Measurements from ENCODE around the gene TMEM109.
"Not testable (repeated sequence)": the region's sequence is repeated elsewhere in the genome, so short reads cannot be mapped to it uniquely, and the experiment has no call there.

The TMEM109 gene

GRCh38 chr11:60878245-60879101 is 35.5 kb upstream of the TMEM109 start:
- no peak for DNase-seq

- DNase-seq = no peak
Observed at GRCh38 chr11:60879104-60879503, 34.9 kb upstream of the TMEM109 start.

GRCh38 chr11:60879971-60880588 is 33.9 kb upstream of the TMEM109 start:
- DNase-seq = no peak

- no peak for DNase-seq
Observed at GRCh38 chr11:60880643-60881282, 33.2 kb upstream of the TMEM109 start.

- DNase-seq = peak; percentile 49
Observed at GRCh38 chr11:60887556-60887955, 26.4 kb upstream of the TMEM109 start.

- no peak for DNase-seq
Observed at GRCh38 chr11:60889869-60890311, 24.1 kb upstream of the TMEM109 start.

- no peak for DNase-seq
Observed at GRCh38 chr11:60890696-60891095, 23.3 kb upstream of the TMEM109 start.

GRCh38 chr11:60891103-60891741 is 22.7 kb upstream of the TMEM109 start:
- DNase-seq = no peak

- DNase-seq = no peak
Observed at GRCh38 chr11:60895687-60896086, 18.3 kb upstream of the TMEM109 start.

GRCh38 chr11:60897496-60897895 is 16.5 kb upstream of the TMEM109 start:
- DNase-seq = no peak

- peak; percentile 40 for DNase-seq
Observed at GRCh38 chr11:60899046-60899936, 14.7 kb upstream of the TMEM109 start.

- no peak for DNase-seq
Observed at GRCh38 chr11:60899977-60900376, 14.0 kb upstream of the TMEM109 start.

GRCh38 chr11:60900673-60901404 is 13.1 kb upstream of the TMEM109 start:
- no peak for DNase-seq

- DNase-seq = no peak
Observed at GRCh38 chr11:60902625-60903024, 11.3 kb upstream of the TMEM109 start.

GRCh38 chr11:60905047-60905446 is 8.9 kb upstream of the TMEM109 start:
- no peak for DNase-seq

- no peak for DNase-seq
Observed at GRCh38 chr11:60905551-60906113, 8.3 kb upstream of the TMEM109 start.

- peak; percentile 94 for DNase-seq
Observed at GRCh38 chr11:60906132-60906972, 7.6 kb upstream of the TMEM109 start, which contains the start of gene PRPF19. PRPF19 (minus strand) TSS chr11:60906585; CDS start chr11:60906382, 203 bp downstream.

- no peak for DNase-seq
Observed at GRCh38 chr11:60908803-60909202, 5.2 kb upstream of the TMEM109 start.

GRCh38 chr11:60909680-60910280 is 4.2 kb upstream of the TMEM109 start:
- DNase-seq = not testable (repeated sequence)

GRCh38 chr11:60910281-60910687 is 3.7 kb upstream of the TMEM109 start:
- DNase-seq = no peak

Data from GDM1 (cell line).